Measurements from ENCODE around the gene HEATR5A. TPM values are rescaled to one million over a fixed set of nuclear protein-coding genes. Genes with fewer than 3 reads are reported as not detected.

The HEATR5A gene
- polyA plus RNA-seq, 1 of the 3 experiments (the other 2 are of a cell fraction), result 7.1 TPM

DNA sequence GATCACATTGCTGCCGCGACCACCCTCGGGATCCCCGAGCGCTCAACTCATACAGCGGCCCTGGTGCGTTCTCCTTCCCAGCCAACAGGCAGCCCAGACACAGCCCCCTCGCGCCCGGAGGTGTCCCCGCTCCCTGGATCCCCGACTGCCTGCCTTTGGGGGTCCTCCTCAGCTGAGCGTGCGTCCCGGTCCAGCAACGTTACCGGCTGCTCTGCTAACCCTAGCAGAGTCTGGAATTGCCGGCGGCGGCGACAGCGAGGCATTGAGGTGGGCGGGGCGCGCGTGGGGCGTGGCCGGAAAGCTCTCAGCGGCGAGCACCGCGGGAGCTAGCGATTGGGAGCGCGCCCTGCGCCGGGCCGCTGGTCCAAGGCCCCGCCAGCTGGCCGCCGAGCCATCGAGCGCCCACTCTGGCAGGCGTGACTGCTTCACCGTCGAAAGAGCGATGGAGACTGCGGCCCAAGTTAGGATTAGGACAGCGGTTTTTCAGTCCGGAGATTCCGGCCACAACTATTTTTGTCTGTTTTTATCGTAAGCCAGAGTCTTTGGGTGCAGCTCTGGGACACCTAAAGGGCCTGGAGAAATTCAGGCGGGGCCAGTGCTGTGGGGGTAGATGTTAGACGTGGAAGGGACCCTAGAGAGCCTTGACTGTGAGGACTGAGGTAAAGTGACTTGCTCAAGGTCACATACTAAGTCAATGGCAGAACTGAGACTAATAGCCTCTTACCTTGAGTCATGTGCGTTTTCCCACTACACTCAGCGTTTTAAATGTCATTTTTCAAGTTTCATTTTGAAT lies at the start of gene HEATR5A (continued):
- TF ChIP-seq CTCF (IDR thresholded peaks at IDR 0.05) (peak; percentile 20; the same call in 1 of the 2 replicates), GATA2 (CRISPR knock-in tag; IDR thresholded peaks at IDR 0.05) (no peak), POLR2AphosphoS5 (IDR thresholded peaks at IDR 0.05; ENCODE audit: low read depth, low read length) (peak; percentile 98), FOXM1 (IDR thresholded peaks at IDR 0.05; ENCODE audit: low read depth) (no peak), RFX5 (IDR thresholded peaks at IDR 0.05; ENCODE audit: low read length) (no peak), RAD21 (IDR thresholded peaks at IDR 0.05; ENCODE audit: low read length) (no peak)
- TF ChIP-seq, protein P1, sequence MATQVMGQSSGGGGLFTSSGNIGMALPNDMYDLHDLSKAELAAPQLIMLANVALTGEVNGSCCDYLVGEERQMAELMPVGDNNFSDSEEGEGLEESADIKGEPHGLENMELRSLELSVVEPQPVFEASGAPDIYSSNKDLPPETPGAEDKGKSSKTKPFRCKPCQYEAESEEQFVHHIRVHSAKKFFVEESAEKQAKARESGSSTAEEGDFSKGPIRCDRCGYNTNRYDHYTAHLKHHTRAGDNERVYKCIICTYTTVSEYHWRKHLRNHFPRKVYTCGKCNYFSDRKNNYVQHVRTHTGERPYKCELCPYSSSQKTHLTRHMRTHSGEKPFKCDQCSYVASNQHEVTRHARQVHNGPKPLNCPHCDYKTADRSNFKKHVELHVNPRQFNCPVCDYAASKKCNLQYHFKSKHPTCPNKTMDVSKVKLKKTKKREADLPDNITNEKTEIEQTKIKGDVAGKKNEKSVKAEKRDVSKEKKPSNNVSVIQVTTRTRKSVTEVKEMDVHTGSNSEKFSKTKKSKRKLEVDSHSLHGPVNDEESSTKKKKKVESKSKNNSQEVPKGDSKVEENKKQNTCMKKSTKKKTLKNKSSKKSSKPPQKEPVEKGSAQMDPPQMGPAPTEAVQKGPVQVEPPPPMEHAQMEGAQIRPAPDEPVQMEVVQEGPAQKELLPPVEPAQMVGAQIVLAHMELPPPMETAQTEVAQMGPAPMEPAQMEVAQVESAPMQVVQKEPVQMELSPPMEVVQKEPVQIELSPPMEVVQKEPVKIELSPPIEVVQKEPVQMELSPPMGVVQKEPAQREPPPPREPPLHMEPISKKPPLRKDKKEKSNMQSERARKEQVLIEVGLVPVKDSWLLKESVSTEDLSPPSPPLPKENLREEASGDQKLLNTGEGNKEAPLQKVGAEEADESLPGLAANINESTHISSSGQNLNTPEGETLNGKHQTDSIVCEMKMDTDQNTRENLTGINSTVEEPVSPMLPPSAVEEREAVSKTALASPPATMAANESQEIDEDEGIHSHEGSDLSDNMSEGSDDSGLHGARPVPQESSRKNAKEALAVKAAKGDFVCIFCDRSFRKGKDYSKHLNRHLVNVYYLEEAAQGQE (IDR thresholded peaks at IDR 0.05; ENCODE audit: low read depth, low read length), result no peak; the same call in 1 of the 2 replicates

DNA sequence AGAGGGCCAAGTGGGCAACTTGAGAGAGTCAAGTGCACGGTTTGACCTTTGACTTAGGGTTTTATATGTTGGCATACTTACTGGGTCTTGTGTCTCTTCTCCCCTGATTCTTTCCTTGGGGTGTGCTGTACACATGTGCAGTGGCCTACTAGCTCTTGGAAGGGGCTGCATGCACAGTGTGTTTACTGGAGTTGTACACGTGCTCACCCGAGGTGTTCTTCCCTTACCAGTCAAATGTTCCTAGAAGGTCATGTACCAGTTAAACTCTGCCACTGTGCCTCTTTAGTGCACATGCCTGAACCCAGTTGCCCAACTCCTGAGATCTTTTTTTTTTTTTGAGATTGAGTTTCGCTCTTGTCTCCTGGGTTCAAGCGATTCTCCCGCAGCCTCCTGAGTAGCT lies 46.2 kb upstream of the HEATR5A start:
- H3K79me2 ChIP-seq (ENCODE audit: insufficient read depth), result no peaks in the 10 kb centered on the region
- no peak for DNase-seq
- no peaks in the 10 kb centered on the region for H3K9me3 ChIP-seq
- H3K4me3 ChIP-seq (ENCODE audit: low read depth in 2 of 2, low read length in 1 of 2), result no peak overlapping the region
- H3K4me2 ChIP-seq, result no peak overlapping the region
- H3K36me3 ChIP-seq (replicated peaks in 1 of 2; ENCODE audit: control insufficient read depth in 1 of 2, insufficient read depth in 2 of 2, low read length in 1 of 2), result no peaks in the 10 kb centered on the region
- no peaks in the 10 kb centered on the region; the same call in 1 of the 2 replicates for H3K27me3 ChIP-seq (ENCODE audit: insufficient read depth)
- no peaks in the 10 kb centered on the region for H4K20me1 ChIP-seq (ENCODE audit: insufficient read depth)
- no peak overlapping the region for H3K9ac ChIP-seq
- H3K27ac ChIP-seq (ENCODE audit: low read depth in 2 of 2, low read length in 1 of 2), result no peak overlapping the region
- no peaks in the 10 kb centered on the region for H3K9me2 ChIP-seq
- 91% methylated on average over 6 of the region's 6 CpGs for WGBS (ENCODE audit: low lambda C conversion rate)
- ChIA-PET CTCF (no interaction called here), POLR2A (no interaction called here)
- no peaks in the 10 kb centered on the region for H3F3A ChIP-seq (replicated peaks; ENCODE audit: insufficient read depth)
- no peak overlapping the region for H2AFZ ChIP-seq (ENCODE audit: low read depth)
- TF ChIP-seq TEAD4 (IDR thresholded peaks at IDR 0.05; ENCODE audit: borderline replicate concordance, insufficient read depth) (no peak), FOXM1 (IDR thresholded peaks at IDR 0.05; ENCODE audit: low read depth) (no peak), IRF3 (IDR thresholded peaks at IDR 0.05; ENCODE audit: low read depth, low read length) (no peak), POLR2AphosphoS5 (IDR thresholded peaks at IDR 0.05; ENCODE audit: low read depth, low read length) (no peak)
- H3K4me1 ChIP-seq (ENCODE audit: control insufficient read depth in 1 of 2, insufficient read depth in 2 of 2, low read depth in 1 of 2, low read length in 1 of 2), result no peaks in the 10 kb centered on the region; a peak in 1 of 4 replicates
